ENCODE results near the gene AMBP. TPM values are rescaled to one million over a fixed set of nuclear protein-coding genes. Genes with fewer than 3 reads are reported as not detected.

The AMBP gene
- polyA plus RNA-seq, 1 donor = 3.6 TPM

GRCh38 chr9:114059047-114059803 lies 18.9 kb downstream of the AMBP start:
- H3K4me1 ChIP-seq (ENCODE audit: control insufficient read depth, insufficient read depth, low read length) = peaks cover 10% of the 10 kb centered on the region
- H3K27ac ChIP-seq (ENCODE audit: low read length) = no peak overlapping the region
- no peaks in the 10 kb centered on the region for H3K27me3 ChIP-seq (ENCODE audit: control insufficient read depth, insufficient read depth, low read length)
- no peak for DNase-seq
- H3K36me3 ChIP-seq (ENCODE audit: control insufficient read depth, insufficient read depth, low read length) = peaks cover 2% of the 10 kb centered on the region
- WGBS (ENCODE audit: insufficient coverage, low lambda C conversion rate) = no CpG with 5 or more reads among the region's 8 CpGs
- H3K4me3 ChIP-seq (ENCODE audit: low read length) = no peak overlapping the region
- no peaks in the 10 kb centered on the region for H3K9me3 ChIP-seq (ENCODE audit: control insufficient read depth, low read depth, low read length)

GRCh38 chr9:114058688-114059046 lies 19.4 kb downstream of the AMBP start:
- Histone ChIP-seq H3K27ac (ENCODE audit: low read length) (no peak overlapping the region), H3K4me3 (ENCODE audit: low read length) (no peak overlapping the region), H3K27me3 (ENCODE audit: control insufficient read depth, insufficient read depth, low read length) (no peaks in the 10 kb centered on the region), H3K4me1 (ENCODE audit: control insufficient read depth, insufficient read depth, low read length) (peaks cover 10% of the 10 kb centered on the region), H3K9me3 (ENCODE audit: control insufficient read depth, low read depth, low read length) (no peaks in the 10 kb centered on the region), H3K36me3 (ENCODE audit: control insufficient read depth, insufficient read depth, low read length) (peaks cover 2% of the 10 kb centered on the region)
- no peak for DNase-seq
- WGBS (ENCODE audit: insufficient coverage, low lambda C conversion rate) = no CpG with 5 or more reads among the region's 4 CpGs

- DNase-seq = no peak
- H3K36me3 ChIP-seq (ENCODE audit: control insufficient read depth, insufficient read depth, low read length) = peaks cover 4% of the 10 kb centered on the region
- no CpG with 5 or more reads among the region's 7 CpGs for WGBS (ENCODE audit: insufficient coverage, low lambda C conversion rate)
Measured at GRCh38 chr9:114057161-114057885, 20.8 kb downstream of the AMBP start.

GRCh38 chr9:114056527-114056926 lies 21.6 kb downstream of the AMBP start:
- H3K4me3 ChIP-seq (ENCODE audit: low read length) = no peak overlapping the region
- no peak for DNase-seq
- H3K9me3 ChIP-seq (ENCODE audit: control insufficient read depth, low read depth, low read length) = no peaks in the 10 kb centered on the region
- no peaks in the 10 kb centered on the region for H3K4me1 ChIP-seq (ENCODE audit: control insufficient read depth, insufficient read depth, low read length)
- WGBS (ENCODE audit: insufficient coverage, low lambda C conversion rate) = no CpG with 5 or more reads among the region's 5 CpGs
- H3K27me3 ChIP-seq (ENCODE audit: control insufficient read depth, insufficient read depth, low read length) = no peaks in the 10 kb centered on the region
- H3K27ac ChIP-seq (ENCODE audit: low read length) = no peak overlapping the region
- H3K36me3 ChIP-seq (ENCODE audit: control insufficient read depth, insufficient read depth, low read length) = peaks cover 6% of the 10 kb centered on the region

More at GRCh38 chr9:114057161-114057885, 20.8 kb downstream of the AMBP start:
- peaks cover 5% of the 10 kb centered on the region for H3K4me1 ChIP-seq (ENCODE audit: control insufficient read depth, insufficient read depth, low read length)
- H3K27me3 ChIP-seq (ENCODE audit: control insufficient read depth, insufficient read depth, low read length) = no peaks in the 10 kb centered on the region
- H3K9me3 ChIP-seq (ENCODE audit: control insufficient read depth, low read depth, low read length) = no peaks in the 10 kb centered on the region
- H3K27ac ChIP-seq (ENCODE audit: low read length) = no peak overlapping the region
- no peak overlapping the region for H3K4me3 ChIP-seq (ENCODE audit: low read length)

GRCh38 chr9:114055894-114056293 lies 22.2 kb downstream of the AMBP start:
- WGBS (ENCODE audit: insufficient coverage, low lambda C conversion rate) = 95% methylated on average over 3 of the region's 7 CpGs
- no peak for DNase-seq
- H3K27ac ChIP-seq (ENCODE audit: low read length) = no peak overlapping the region

GRCh38 chr9:114055061-114055460 lies 23.0 kb downstream of the AMBP start:
- Histone ChIP-seq H3K4me3 (ENCODE audit: low read length) (no peak overlapping the region), H3K9me3 (ENCODE audit: control insufficient read depth, low read depth, low read length) (no peaks in the 10 kb centered on the region), H3K27ac (ENCODE audit: low read length) (no peak overlapping the region), H3K4me1 (ENCODE audit: control insufficient read depth, insufficient read depth, low read length) (no peaks in the 10 kb centered on the region), H3K27me3 (ENCODE audit: control insufficient read depth, insufficient read depth, low read length) (no peaks in the 10 kb centered on the region), H3K36me3 (ENCODE audit: control insufficient read depth, insufficient read depth, low read length) (peaks cover 16% of the 10 kb centered on the region)
- WGBS (ENCODE audit: insufficient coverage, low lambda C conversion rate) = no CpG with 5 or more reads among the region's 18 CpGs
- no peak for DNase-seq

More at GRCh38 chr9:114055894-114056293, 22.2 kb downstream of the AMBP start:
- peaks cover 10% of the 10 kb centered on the region for H3K36me3 ChIP-seq (ENCODE audit: control insufficient read depth, insufficient read depth, low read length)
- no peaks in the 10 kb centered on the region for H3K27me3 ChIP-seq (ENCODE audit: control insufficient read depth, insufficient read depth, low read length)
- no peak overlapping the region for H3K4me3 ChIP-seq (ENCODE audit: low read length)
- H3K9me3 ChIP-seq (ENCODE audit: control insufficient read depth, low read depth, low read length) = no peaks in the 10 kb centered on the region
- H3K4me1 ChIP-seq (ENCODE audit: control insufficient read depth, insufficient read depth, low read length) = no peaks in the 10 kb centered on the region

- Histone ChIP-seq H3K36me3 (ENCODE audit: control insufficient read depth, insufficient read depth, low read length) (peaks cover 24% of the 10 kb centered on the region), H3K27ac (ENCODE audit: low read length) (no peak overlapping the region), H3K4me3 (ENCODE audit: low read length) (no peak overlapping the region), H3K9me3 (ENCODE audit: control insufficient read depth, low read depth, low read length) (no peaks in the 10 kb centered on the region), H3K27me3 (ENCODE audit: control insufficient read depth, insufficient read depth, low read length) (no peaks in the 10 kb centered on the region), H3K4me1 (ENCODE audit: control insufficient read depth, insufficient read depth, low read length) (no peaks in the 10 kb centered on the region)
- DNase-seq = no peak
- WGBS (ENCODE audit: insufficient coverage, low lambda C conversion rate) = no CpG with 5 or more reads among the region's 10 CpGs
Measured at GRCh38 chr9:114054191-114054690, 23.9 kb downstream of the AMBP start.

GRCh38 chr9:114053246-114054005 lies 24.7 kb downstream of the AMBP start:
- Histone ChIP-seq H3K27me3 (ENCODE audit: control insufficient read depth, insufficient read depth, low read length) (no peaks in the 10 kb centered on the region), H3K4me3 (ENCODE audit: low read length) (no peak overlapping the region), H3K36me3 (ENCODE audit: control insufficient read depth, insufficient read depth, low read length) (peaks cover 32% of the 10 kb centered on the region), H3K4me1 (ENCODE audit: control insufficient read depth, insufficient read depth, low read length) (no peaks in the 10 kb centered on the region), H3K9me3 (ENCODE audit: control insufficient read depth, low read depth, low read length) (no peaks in the 10 kb centered on the region), H3K27ac (ENCODE audit: low read length) (no peak overlapping the region)
- WGBS (ENCODE audit: insufficient coverage, low lambda C conversion rate) = no CpG with 5 or more reads among the region's 8 CpGs
- no peak for DNase-seq

GRCh38 chr9:114051706-114052105 lies 26.4 kb downstream of the AMBP start:
- DNase-seq = no peak
- Histone ChIP-seq H3K4me1 (ENCODE audit: control insufficient read depth, insufficient read depth, low read length) (no peaks in the 10 kb centered on the region), H3K36me3 (ENCODE audit: control insufficient read depth, insufficient read depth, low read length) (peaks cover 35% of the 10 kb centered on the region), H3K27ac (ENCODE audit: low read length) (no peak overlapping the region), H3K27me3 (ENCODE audit: control insufficient read depth, insufficient read depth, low read length) (no peaks in the 10 kb centered on the region), H3K9me3 (ENCODE audit: control insufficient read depth, low read depth, low read length) (no peaks in the 10 kb centered on the region), H3K4me3 (ENCODE audit: low read length) (no peak overlapping the region)
- no CpG with 5 or more reads among the region's 7 CpGs for WGBS (ENCODE audit: insufficient coverage, low lambda C conversion rate)

- Histone ChIP-seq H3K9me3 (ENCODE audit: control insufficient read depth, low read depth, low read length) (no peaks in the 10 kb centered on the region), H3K27me3 (ENCODE audit: control insufficient read depth, insufficient read depth, low read length) (no peaks in the 10 kb centered on the region), H3K36me3 (ENCODE audit: control insufficient read depth, insufficient read depth, low read length) (peaks cover 35% of the 10 kb centered on the region), H3K27ac (ENCODE audit: low read length) (no peak overlapping the region), H3K4me1 (ENCODE audit: control insufficient read depth, insufficient read depth, low read length) (no peaks in the 10 kb centered on the region), H3K4me3 (ENCODE audit: low read length) (no peak overlapping the region)
- no peak for DNase-seq
- no CpG with 5 or more reads among the region's 15 CpGs for WGBS (ENCODE audit: insufficient coverage, low lambda C conversion rate)
Measured at GRCh38 chr9:114051281-114051680, 26.8 kb downstream of the AMBP start.

All from large intestine (tissue), 3 donors.